Hematopoietic multipotent progenitor cell treated with erythropoietin and hydrocortisone succinate and interleukin-3 and kit ligand, for 17 days (in vitro differentiated cells): ENCODE measurements around the gene GPC5.
"Not testable (repeated sequence)": the region's sequence is repeated elsewhere in the genome, so short reads cannot be mapped to it uniquely, and the experiment has no call there.

ENCODE experiments used
- DNase-seq: peaks from one replicate; pipeline ENCODE4 v3.0.0-alpha.2; 2015; ENCODE audit warnings: low spot score

The GPC5 gene

DNA sequence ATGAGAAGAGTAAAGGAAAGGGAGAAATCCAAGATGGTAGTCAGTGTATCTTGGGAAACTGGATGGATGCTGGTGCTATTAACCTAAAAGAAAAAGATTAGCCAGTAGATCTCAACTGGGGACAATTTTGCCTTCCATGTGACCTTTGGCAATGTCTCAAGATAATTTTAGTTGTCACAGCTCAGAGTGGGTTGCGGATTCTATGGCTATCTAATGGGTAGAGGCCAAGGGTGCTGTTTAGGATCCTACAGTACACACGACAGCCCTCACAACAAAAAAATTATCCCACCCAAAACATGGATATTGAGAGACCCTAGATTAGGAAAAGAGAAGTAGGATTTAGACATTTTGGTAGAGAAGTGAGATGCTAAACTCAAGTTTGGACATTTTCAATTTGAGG is 258.9 kb downstream of the GPC5 start:
- DNase-seq = no peak

DNA sequence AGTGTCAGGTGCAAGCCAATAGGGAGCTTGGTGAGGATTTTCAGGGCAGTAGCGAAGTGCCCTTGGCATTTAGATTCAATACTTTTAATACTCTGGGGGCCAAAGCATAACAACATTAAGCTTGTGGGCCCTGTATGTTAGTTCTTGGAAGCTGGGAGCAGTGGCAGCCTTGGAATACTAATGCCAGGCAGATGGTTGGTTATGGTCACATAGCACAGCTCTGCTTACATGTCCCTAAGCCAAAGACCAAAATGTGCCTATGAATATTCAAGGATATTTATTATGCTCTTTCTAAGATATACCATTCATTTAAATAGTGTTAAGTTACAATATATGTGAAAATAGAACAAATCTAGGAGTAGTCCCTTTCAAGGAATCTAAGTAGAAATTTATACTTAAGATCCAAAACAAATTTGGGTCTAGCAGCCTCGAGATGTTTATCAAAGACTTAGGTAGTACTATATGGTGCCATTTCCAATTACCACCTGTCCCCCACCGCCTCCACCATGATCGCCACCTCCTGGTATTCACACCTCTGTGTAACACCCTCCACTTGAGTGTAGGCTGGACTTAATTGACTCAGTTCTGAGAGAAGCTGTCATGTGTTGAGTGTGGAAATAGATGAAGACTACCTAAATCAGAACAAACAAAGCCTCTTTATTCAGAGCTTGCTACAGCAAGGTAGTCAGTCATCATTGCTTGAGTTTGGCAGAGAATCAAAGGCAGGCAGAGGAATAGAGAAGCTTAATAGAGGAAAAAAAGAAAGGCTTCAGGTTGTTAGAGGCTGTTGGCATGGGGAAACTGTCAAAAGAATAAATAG is 261.0 kb downstream of the GPC5 start:
- DNase-seq = no peak

DNA sequence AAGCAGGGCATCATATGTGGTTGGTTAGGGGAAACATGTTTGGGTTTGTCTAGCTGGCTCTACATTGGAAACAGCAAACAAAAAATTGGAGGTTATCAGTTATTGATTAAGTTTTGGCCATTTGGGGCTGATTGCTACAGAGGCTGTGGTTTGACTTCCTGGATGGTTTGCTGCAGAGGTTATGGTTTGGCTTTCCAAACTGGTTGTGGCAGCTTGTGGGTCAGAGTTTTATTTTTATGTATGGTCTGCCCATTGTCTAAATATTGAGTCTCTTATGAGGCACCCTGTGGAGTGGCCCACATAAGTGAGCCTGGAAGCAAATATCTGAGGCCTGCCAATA is 261.6 kb downstream of the GPC5 start:
- no peak for DNase-seq

DNA sequence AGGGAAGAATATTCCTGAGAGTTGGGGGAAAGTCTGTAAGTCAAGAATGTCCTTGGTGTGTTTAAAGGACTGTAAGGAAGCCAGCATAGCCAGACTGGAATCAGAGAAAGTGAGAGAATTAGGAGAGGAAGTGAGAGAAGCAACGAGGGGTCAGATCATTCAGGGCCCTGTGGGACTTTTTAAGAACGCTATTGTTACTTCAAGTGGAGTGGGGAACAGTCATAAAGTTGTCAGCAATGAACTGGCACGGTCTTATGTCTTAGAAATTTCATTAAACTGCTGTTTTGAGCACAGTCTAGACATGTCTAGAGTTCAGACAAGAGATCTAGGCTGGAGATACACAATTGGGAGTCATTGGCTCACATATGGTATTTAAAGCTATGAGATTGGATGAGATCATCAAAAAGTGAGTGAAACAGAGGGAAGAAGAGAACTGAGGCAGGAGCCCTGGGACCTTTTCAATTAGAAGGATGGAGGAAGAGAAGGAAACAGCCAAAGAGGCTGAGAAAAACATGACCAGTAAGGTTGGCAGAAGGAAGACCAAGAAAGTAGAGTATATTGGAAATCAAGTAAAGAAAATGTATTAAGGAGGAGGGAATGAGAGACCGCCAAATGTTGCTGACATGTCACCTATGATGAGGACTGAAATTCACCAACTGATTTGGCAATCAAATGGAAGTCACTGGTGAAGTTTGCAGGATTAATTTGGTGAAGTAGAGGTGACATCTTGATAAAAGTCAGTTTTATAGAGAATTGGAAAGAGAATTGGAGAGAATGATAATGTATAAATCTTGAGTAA is 263.5 kb downstream of the GPC5 start:
- no peak for DNase-seq

DNA sequence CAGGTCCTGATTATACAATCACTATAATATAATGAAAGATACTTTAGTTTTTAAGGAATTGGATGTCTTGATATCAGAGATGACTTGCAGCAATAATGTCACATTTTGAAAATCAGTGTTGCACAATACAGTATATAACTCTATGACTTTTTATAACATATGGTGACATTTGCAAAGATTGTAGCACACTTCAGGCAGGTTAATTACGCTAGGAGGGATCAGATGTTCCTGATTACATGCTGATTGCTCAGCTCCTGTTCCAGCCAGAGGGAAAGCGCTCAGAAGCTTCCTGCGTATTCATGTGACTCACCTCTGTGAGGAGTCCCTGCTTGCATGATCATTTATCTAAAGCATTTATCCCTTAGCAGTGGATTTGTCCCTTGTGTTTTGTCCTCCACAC is 265.6 kb downstream of the GPC5 start:
- no peak for DNase-seq

DNA sequence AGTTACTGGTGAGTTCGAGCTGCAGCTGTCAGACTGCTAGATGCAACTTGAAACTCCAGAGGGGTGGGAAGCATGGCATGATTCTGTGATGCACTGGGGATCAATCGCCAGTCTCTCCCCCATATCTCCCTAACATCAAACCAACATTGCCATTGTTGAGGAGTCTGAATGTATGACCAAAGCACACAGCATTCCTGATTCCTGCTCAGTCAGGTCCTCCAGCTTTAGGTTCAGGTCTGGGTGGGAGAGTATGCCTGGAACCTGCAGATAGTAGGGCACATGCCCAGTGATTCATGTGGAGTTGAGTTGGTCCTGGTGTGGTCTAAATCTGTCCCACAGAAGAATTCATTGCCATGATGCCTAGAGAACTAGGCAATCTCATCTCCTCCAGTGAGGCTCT is 269.1 kb downstream of the GPC5 start:
- no peak for DNase-seq

DNA sequence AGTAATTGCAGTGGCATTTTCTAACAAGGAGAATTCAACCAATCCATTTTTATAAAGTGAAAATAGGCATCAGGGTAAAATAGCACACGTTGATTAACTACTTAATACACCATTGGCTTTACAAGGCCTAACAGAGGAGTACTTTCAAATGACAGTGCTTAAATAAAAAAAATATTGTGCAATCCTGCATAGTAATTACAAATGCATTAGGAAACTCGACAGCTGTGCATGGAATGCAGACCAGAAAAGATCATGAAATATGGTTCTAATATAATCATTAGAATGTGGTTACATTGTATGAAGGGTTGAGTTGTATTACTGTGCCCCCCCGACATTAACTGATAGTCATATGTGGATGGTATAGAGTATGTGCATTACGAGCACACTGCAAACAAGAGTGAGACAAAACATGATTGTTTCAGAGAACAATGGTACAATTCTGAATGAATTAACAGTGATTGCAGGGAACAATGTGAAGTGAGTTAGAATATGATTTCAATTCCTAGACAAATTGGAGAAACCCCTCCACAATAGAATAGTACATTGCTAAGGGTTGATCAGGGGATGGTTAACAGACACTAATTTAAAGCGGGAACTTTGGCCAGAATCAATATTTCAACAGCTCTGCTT is 270.6 kb downstream of the GPC5 start:
- DNase-seq = no peak

DNA sequence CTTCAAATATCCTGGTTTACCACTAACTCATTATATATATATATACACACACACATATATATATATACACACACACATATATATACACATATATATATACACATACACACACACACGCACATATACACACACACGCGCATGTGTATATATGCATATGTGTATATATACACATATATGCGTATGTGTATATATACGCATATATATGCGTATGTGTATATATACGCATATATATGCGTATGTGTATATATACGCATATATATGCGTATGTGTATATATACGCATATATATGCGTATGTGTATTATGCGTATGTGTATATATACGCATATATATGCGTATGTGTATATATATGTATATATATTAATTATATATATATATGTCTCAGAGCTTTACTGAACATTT is 275.9 kb downstream of the GPC5 start:
- not testable (repeated sequence) for DNase-seq

DNA sequence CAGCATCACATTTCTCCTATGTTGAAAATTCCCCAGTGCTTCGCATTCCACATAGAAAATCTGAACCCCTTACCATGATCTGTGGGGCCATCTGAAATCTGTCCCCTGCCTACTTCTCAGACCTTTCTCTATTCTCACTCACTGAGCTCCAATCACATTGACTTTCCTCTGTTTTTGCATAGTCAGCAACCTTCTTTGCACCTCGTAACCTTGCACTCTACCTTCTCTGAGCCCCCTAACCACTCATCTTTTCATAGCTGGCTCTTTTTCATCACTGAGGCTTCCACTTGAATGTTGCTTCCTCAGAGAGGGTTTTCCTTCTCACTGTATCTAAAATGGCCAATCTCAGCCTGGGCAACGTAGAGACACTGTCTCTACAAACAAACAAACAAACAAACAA is 286.3 kb downstream of the GPC5 start:
- DNase-seq = no peak

DNA sequence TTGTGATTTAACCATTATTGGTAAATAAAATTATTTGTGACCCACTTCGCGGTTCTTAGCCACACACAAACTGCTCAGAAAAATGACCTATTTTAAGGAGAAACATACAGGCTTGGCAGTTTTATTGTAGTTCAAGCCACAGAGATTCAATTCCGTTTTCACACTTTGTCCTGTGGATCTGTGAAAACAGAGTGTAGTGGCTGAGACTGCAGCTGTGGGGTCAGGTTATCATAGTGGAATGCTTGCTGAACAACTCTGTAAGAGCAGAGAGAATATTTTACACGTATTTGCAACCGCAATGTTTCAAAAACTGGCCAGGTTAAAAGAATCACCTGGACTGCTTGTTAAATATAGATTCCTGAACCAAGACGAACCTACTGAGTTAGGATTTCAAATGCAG is 292.5 kb downstream of the GPC5 start:
- no peak for DNase-seq

DNA sequence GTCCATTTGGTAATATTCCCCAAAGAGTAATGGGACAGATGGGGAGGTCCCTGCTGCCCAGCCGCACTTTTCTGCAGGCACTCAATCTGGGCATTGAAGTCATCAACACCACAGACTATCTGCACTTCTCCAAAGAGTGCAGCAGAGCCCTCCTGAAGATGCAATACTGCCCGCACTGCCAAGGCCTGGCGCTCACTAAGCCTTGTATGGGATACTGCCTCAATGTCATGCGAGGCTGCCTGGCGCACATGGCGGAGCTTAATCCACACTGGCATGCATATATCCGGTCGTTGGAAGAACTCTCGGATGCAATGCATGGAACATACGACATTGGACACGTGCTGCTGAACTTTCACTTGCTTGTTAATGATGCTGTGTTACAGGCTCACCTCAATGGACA is 295.0 kb downstream of the GPC5 start:
- DNase-seq = no peak

DNA sequence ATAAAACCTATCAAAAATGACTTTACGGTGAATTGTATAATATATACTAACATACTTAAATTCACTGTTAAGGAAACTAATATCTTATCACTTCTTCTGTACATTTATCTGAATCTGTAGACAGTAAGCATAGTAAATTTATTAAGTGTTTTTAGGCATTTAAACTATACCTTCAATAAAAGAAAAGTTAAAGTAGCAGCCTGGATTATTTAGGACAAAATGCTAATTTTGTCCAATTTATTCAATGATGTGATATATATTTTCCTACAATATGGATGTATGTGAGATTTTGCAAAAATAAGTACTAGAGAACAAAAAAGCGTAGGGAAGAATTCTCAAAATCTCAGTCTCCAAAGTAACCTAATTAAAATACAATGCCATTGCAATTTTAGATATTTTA is 299.9 kb downstream of the GPC5 start:
- no peak for DNase-seq

DNA sequence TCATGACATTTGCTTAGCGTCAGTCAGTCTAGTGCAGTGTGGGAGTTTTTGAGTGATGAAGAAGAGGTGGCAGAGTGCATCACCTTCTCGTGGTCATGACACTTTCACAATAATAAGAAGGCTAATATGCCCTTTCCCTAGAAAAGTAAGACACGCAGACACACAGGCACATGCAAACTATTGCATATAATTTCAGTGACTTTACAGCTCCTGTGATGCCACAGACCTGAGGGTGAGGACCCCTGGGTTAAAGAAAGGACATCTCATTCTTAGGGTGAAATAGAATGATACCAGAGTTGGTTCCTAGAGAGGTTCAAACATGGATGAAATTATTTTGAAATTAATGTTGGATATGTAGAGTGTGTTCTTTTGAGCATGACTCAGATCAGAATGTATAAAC is 300.3 kb downstream of the GPC5 start:
- DNase-seq = no peak

DNA sequence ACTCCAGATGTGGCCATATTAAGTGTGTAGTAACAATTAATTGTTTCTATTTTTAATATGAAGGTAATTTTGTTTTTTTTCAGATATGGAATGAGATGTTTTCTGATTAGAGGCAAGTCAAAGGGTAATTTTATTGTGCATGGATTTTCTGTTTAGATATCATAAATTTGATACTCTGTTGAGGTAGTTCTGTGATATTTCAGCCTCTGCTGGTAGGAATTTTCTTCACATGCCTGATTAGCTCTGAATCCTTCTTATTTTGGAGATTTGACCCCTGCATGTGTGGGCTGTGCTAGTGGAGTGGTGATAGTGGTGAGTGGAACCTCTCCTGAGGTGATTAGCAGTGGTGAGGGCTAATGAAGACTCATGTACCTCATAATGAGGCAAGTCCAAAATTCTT is 301.4 kb downstream of the GPC5 start:
- no peak for DNase-seq

DNA sequence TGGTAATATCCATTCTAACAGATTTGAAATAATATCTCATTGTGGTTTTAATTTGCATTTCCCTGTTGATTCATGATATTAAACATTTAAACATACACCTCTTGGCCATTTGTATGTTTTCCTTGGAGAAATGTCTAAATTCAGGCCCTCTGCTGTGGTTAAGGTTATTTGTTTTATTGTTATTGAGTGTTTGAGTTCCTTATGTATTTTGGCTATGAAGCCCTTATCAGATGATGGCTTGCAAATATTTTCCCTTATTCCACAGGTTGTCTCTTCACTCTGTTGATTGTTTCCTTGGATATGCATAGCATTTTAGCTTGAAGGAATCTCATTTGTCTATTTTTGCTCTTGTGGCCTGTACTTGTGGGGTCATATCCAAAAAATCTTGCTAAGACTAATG is 303.6 kb downstream of the GPC5 start:
- DNase-seq = no peak

DNA sequence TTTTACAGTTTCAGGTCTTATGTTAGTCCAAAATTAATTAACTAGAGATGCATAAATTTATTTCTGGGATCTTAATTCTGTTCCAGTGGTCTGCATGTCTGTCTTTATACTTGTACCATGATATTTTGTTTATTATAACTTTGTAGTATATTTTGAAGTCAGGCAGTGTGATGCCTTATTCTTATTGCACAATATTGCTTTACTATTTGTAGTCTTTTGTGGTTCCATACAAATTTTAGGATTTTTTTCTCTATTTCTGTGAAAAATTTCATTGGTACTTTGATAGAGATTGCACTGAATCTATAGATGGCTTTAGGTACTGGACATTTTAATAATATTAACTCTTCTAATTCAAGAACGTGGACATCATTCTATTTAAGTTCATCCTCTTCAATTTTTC is 304.0 kb downstream of the GPC5 start:
- DNase-seq = no peak

DNA sequence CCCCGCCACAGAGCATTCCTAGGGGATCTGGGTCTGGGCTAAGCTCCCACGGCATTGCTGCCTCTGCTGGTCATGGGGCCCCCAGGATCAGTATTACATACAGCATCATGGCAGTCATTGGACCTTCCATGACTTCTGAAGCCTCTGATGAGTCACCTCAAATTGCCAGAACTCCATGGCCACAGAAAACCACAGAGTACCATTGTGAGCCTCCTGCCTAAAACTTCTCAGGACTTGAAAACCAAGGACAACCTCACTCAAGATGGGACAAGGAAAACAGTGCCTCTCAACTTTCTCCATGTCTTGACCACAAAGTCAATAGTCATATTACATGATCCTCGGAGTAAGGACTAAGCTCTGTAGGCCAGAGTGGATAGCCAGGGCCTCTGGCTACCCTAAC is 306.0 kb downstream of the GPC5 start:
- DNase-seq = no peak

DNA sequence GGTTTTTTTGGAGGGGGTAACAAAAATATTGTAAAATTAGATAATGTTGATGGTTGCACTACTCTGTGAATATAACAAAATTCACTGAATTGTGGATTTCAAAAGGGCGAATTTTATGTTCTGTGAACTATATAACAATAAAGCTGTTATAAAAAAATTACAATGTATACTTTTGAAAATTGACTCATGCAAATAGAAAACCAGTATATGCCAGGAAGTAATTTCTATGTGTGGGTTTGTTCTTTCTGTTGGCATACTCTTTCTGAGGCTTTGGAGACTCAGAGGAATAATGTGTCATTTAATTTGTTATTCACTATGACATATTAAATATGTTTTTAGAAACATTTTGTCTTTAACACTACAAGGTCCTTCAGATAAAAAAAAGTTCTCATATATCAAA is 310.1 kb downstream of the GPC5 start:
- no peak for DNase-seq

DNA sequence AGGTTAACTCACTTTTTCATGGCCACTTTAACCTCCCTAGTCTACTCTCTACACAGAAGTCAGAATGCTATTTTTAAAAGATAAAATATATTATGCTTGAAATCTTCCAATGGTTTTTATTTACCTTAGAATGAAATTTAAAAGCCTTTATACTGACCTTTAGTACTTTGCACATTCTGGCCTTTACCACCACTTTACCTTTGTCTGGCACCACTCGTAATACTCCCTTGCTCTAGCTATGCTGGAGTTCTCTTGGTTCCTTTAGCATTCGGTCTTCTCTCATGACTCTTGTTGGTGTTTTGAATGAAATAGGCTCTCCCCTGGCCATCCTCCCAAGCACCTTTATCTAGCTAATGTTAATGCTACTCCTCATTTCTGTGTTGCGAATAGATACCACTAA is 310.8 kb downstream of the GPC5 start:
- no peak for DNase-seq

DNA sequence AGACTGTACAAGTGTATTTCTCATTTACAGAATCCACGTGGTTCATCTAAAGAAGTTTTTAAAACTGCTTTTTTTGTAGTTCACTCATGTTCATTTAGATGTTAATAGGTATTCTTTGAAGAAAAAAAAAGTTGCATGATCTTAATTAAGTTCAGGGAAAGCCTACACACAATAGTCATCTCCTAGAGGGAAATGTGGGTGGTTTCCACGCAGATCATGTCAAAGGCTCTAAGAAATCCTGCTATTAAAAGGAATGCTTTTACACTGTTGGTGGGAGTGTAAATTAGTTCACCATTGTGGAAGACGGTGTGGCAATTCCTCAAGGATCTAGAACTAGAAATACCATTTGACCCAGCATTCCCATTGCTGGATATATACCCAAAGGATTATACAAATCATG is 312.3 kb downstream of the GPC5 start:
- no peak for DNase-seq

DNA sequence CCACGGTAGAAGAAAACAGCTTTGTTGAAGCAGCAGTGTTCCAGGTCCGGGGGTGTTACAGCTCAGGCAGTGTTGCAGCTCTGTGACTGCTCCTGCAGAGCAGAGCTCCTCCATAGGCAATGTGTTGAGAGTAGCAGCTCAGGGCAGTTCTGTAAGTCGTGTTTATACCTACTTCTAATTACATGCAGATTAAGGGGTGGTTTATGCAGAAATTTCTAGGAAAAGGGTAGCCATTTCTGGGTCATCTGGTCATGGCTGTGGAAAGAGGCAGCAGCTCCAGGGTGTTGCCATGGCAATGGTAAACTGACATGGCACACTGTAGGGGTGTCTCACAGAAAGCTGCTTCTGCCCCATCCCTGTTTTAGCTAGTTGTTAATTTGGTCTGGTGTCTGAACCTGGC is 316.4 kb downstream of the GPC5 start:
- DNase-seq = no peak

DNA sequence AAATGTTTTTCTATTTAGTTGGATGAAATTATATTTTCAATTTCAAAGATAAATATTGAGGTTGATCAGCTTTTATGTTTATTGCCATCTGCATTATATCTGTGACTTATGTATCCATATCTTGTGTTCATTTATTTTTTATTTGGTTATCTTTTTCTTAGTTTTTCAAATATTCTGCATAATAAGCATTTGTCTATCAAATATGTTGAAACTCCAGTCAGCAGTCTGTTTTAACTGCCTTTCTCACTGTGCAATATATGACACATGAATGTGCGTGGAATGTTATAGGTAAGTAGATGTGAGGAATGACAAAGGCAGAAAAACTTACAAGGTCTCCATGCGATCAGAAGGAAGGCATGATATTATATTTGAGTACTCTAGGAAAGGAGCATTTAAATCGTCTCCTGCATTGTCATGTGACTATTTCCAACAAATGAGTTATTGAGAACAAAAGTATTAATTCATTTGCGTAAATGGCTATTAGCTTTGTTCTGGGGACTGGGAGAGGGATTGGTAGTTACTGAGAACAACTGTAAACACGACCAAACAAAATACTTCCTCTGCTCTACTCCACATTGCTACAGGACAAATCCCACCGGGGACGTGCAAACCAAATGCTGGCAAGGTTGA is 318.1 kb downstream of the GPC5 start:
- no peak for DNase-seq

DNA sequence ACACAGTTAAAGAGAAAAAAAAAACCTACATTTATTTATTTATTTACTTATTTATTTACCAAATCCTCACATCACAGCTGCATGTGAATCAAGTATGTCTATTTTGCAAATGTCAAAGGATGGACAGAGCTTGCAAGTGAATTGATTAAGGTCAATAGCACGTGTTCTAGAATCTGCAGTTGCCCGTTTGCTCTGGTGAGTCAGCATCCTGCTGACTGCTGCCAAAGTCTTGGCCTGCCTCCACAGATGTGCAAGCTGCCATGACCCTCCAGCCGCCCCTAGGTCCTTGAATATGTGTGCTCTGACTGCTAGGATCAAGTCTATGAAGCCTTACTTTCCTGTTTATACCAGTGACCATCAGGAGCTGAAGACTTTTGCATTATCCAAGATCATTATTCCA is 320.6 kb downstream of the GPC5 start:
- no peak for DNase-seq
